Psoas muscle (tissue), 8 donors: ENCODE data around the gene NDUFA7. TPM values are rescaled to one million over a fixed set of nuclear protein-coding genes. Genes with fewer than 3 reads are reported as not detected.
"Not testable (repeated sequence)": the region's sequence is repeated elsewhere in the genome, so short reads cannot be mapped to it uniquely, and the experiment has no call there.

Experiments used
- ATAC-seq, 4 donors: fragments of 200-7000 bp; cut with Tn5 transposase; one replicate each; pipeline ENCODE4 v1.9.1; 2020; ENCODE audit warnings: moderate library complexity in 3 of 4, mild to moderate bottlenecking in 2 of 4
- DNase-seq, 2 donors: peaks; one replicate each; pipeline ENCODE4 v3.0.0-alpha.2; 2020
- H3K27ac ChIP-seq: fragments of 200-600 bp; one replicate; pipeline ENCODE4 v1.8.0; 2022
- H3K27me3 ChIP-seq, 3 donors: fragments of 200-600 bp in 1 of 3; one replicate each; pipeline versions ENCODE4 v1.6.1 to v1.8.0; 2013 to 2022; ENCODE audit warnings: low read length in 2 of 3, mild to moderate bottlenecking in 2 of 3, moderate library complexity in 1 of 3; ENCODE audit not compliant: insufficient read depth in 3 of 3
- H3K36me3 ChIP-seq, 2 donors: fragments of 200-600 bp in 1 of 2; one replicate each; pipeline versions ENCODE4 v1.6.1 to v1.8.0; 2013 to 2022; ENCODE audit warnings: low read depth in 1 of 2, mild to moderate bottlenecking in 1 of 2, moderate library complexity in 1 of 2; ENCODE audit not compliant: insufficient read depth in 1 of 2
- H3K4me1 ChIP-seq: fragments of 200-600 bp; one replicate; pipeline ENCODE4 v1.8.0; 2022
- H3K4me3 ChIP-seq: fragments of 200-600 bp; one replicate; pipeline ENCODE4 v1.8.0; 2022; ENCODE audit warnings: mild to moderate bottlenecking
- H3K9me3 ChIP-seq: fragments of 200-600 bp; one replicate; pipeline ENCODE4 v1.8.0; 2022
- WGBS, 3 donors: extraction: QIAGEN DNeasy Blood & Tissue Kit; methylation state at CpG; one replicate each; pipeline versions ENCODE4 v1.1.6 to v1.1.7; 2013; 5-methylcytosine and 5-hydroxymethylcytosine counted together
- intact Hi-C, 2 donors: fragments of 100-400 bp; cut with DNase I; formaldehyde crosslinking; loops; one replicate each; pipeline versions ENCODE4 v1.11.0 to v1.14.2; 2022
- polyA plus RNA-seq, 3 donors: library from polyadenylated mRNA; stranded (reverse); fragments of 200-250 nt; gene quantifications; one replicate each; pipeline ENCODE4 v1.2.3, GENCODE V29; 2013
- total RNA-seq, 4 donors: library from RNA; stranded (reverse); fragmentation: NEBNext Ultra II Directional in 2 of 4; extraction: Animal tissue kit (Norgen Biotek cat#: 25700) in 2 of 4; gene quantifications; one replicate each; pipeline versions ENCODE4 v1.2.1 to v1.2.4, GENCODE V29; 2021 to 2023
- TF ChIP-seq, protein P1 (sequence below): fragments of 200-600 bp; IDR thresholded peaks from one replicate; pipeline ENCODE4 v1.8.0; 2022; ENCODE audit warnings: antibody characterized with exemption
- donor health status: healthy with polysubstance abuse.
- donor health status: DM: no; HTN: no; CAD: no; lungs with moderate emphysema.
- donor health status: Bipolar disorder and iron deficiency.
- donor health status: healthy.
- donor health status: DM: yes; HTN: yes; CAD: no.
- donor health status: DM: no; HTN: no; CAD: no.
- donor health status: DM: no; HTN: no; CAD: no.
- donor health status: DM: yes; HTN: yes; CAD: no.

NDUFA7 gene
- total and polyA plus RNA-seq, 7 donors: 76.8 to 271 (median 150) TPM

GRCh38 chr19:8358948-8359347 lies 37.8 kb upstream of the NDUFA7 start:
- TF ChIP-seq, protein P1, sequence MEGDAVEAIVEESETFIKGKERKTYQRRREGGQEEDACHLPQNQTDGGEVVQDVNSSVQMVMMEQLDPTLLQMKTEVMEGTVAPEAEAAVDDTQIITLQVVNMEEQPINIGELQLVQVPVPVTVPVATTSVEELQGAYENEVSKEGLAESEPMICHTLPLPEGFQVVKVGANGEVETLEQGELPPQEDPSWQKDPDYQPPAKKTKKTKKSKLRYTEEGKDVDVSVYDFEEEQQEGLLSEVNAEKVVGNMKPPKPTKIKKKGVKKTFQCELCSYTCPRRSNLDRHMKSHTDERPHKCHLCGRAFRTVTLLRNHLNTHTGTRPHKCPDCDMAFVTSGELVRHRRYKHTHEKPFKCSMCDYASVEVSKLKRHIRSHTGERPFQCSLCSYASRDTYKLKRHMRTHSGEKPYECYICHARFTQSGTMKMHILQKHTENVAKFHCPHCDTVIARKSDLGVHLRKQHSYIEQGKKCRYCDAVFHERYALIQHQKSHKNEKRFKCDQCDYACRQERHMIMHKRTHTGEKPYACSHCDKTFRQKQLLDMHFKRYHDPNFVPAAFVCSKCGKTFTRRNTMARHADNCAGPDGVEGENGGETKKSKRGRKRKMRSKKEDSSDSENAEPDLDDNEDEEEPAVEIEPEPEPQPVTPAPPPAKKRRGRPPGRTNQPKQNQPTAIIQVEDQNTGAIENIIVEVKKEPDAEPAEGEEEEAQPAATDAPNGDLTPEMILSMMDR: no peak
- no peaks in the 10 kb centered on the region for H3K27me3 ChIP-seq
- 90 to 97% (median 93%) methylated on average over 6 of the region's 6 CpGs for WGBS, 3 donors
- no peak overlapping the region for H3K4me3 ChIP-seq
- ATAC-seq (no peak), DNase-seq (no peak)
- H3K36me3 ChIP-seq: no peaks in the 10 kb centered on the region
- H3K4me1 ChIP-seq: peaks cover 34% of the 10 kb centered on the region
- intact Hi-C loops: loop anchor here in 1 of 2 donors (5.0 kb wide), 1 partner anchor 103 kb away; no protein-coding TSS in a partner anchor
- no peak overlapping the region for H3K27ac ChIP-seq
- no peaks in the 10 kb centered on the region for H3K9me3 ChIP-seq

- Histone ChIP-seq H3K4me1 (peaks cover 29% of the 10 kb centered on the region), H3K36me3 (no peaks in the 10 kb centered on the region), H3K4me3 (no peak overlapping the region), H3K27ac (no peak overlapping the region), H3K9me3 (no peaks in the 10 kb centered on the region), H3K27me3 (no peaks in the 10 kb centered on the region)
- WGBS, 3 donors: 54 to 71% (median 56%) methylated on average over 4 of the region's 4 CpGs
- DNase-seq (peak in 1 of 2 donors; percentile 9), ATAC-seq (no peak)
- intact Hi-C loops: loop anchor here (2.0 to 5.0 kb wide), 2 partner anchors 38 to 105 kb away; no protein-coding TSS in a partner anchor
- TF ChIP-seq, protein P1: no peak
Measured at GRCh38 chr19:8357007-8357521, 35.9 kb upstream of the NDUFA7 start.

DNA sequence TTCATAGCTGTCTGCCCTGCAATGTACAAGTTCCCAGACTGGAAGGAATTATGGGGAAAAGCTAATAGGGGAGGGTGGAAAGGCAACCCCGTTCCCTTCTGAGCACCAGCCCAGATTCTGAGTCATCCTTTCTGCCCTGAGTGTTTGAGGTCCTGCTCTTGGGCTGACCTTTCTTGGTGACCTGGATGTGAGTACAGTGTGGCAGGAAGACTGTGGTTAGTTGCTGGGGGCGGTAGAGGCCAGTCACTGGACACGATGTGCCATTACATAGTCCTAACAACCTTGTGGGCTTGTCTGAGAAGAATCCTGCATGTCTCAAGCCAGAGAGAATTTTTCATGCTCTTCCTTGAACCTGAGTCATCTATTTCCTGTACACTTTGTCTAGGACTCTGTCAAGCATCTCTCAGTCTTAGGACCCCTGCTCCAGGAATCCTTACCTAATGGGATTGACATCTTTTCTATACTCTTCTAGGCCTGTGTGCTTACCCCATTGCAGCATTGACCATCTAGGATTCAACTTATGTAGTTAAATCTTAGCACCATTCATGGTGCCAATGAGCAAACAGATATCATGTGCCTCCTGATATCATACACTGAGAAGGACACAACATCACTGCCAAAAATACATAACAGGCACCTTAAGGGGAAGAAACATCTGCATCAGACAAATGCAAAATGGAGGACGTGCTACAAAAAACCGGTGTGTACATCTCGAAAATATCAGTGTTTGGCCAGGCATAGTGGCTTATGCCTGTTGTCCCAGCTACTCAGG lies 34.6 kb upstream of the NDUFA7 start:
- Histone ChIP-seq H3K9me3 (no peaks in the 10 kb centered on the region), H3K27ac (peak overlapping the region; percentile 10), H3K36me3 (no peaks in the 10 kb centered on the region), H3K27me3 (no peaks in the 10 kb centered on the region), H3K4me1 (peaks cover 20% of the 10 kb centered on the region), H3K4me3 (no peak overlapping the region)
- ATAC-seq (peak; percentile 41 to 82 (median 68)), DNase-seq (peak; percentile 53)
- WGBS, 3 donors: 64 to 70% (median 67%) methylated on average over 6 of the region's 6 CpGs
- TF ChIP-seq, protein P1: no peak
- intact Hi-C loops: loop anchor here (2.0 to 5.0 kb wide), 3 partner anchors 39 to 106 kb away; no protein-coding TSS in a partner anchor

GRCh38 chr19:8352845-8353244 lies 31.7 kb upstream of the NDUFA7 start:
- WGBS, 3 donors: 27 to 59% (median 28%) methylated on average over 5 of the region's 5 CpGs
- not testable (repeated sequence) for H3K36me3 ChIP-seq, H3K9me3 ChIP-seq, ATAC-seq, H3K4me3 ChIP-seq, H3K27ac ChIP-seq, H3K27me3 ChIP-seq
- peak in 1 of 2 donors; percentile 7 for DNase-seq
- intact Hi-C loops: loop anchor here in 1 of 2 donors (5.0 kb wide), 1 partner anchor 154 kb away; no protein-coding TSS in a partner anchor
- H3K4me1 ChIP-seq: peaks cover 20% of the 10 kb centered on the region

- peaks cover 20% of the 10 kb centered on the region for H3K4me1 ChIP-seq
- no peak overlapping the region for H3K27ac ChIP-seq
- ATAC-seq: peak in 1 of 4 donors; percentile 4
- intact Hi-C loops: loop anchor here in 1 of 2 donors (5.0 kb wide), 1 partner anchor 155 kb away; no protein-coding TSS in a partner anchor
- WGBS, 3 donors: 30 to 46% (median 42%) methylated on average over 8 to 10 of the region's 10 CpGs
- peak in 1 of 2 donors; percentile 44 for DNase-seq
- H3K36me3 ChIP-seq: no peaks in the 10 kb centered on the region
- H3K9me3 ChIP-seq: no peaks in the 10 kb centered on the region
- no peaks in the 10 kb centered on the region for H3K27me3 ChIP-seq
- TF ChIP-seq, protein P1: no peak
- peak overlapping the region; percentile 9 for H3K4me3 ChIP-seq
Measured at GRCh38 chr19:8352134-8352827, 31.1 kb upstream of the NDUFA7 start.

DNA sequence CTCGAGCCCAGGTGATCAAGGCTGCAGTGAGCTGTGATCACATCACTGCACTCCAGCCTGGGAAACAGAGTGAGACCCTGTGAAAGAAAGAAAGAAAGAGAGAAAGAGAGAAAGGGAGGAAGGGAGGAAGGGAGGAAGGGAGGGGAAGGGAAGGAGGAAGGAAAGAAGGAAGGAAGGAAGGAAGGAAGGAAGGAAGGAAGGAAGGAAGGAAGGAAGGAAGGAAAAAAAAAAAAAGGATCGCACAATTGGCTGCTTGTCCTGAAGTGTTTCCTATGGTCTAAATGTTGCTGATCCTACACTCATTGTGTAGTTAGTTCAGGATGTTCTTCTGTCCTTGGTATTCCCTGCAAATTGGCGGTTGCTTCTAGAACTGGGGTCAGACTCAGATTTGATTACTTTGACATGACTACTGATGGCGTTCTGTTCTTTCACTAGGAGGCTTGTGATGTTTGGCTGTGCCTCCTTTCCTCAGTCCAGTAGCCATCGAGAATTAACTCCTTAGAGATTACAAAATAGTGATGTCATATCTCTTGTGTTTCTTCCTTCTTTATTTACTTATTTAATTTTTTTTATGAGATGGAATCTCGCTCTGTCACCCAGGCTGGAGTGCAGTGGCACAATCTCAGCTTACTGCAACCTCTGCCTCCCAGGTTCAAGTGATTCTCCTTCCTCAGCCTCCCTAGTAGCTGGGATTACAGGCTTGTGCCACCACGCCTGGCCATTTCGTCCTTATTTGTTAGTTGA lies 28.6 kb upstream of the NDUFA7 start:
- H3K36me3 ChIP-seq, ATAC-seq, H3K27ac ChIP-seq, H3K4me3 ChIP-seq, H3K27me3 ChIP-seq, H3K9me3 ChIP-seq: not testable (repeated sequence)
- WGBS, 3 donors: 58 to 65% (median 61%) methylated on average over 8 of the region's 8 CpGs
- H3K4me1 ChIP-seq: peaks cover 15% of the 10 kb centered on the region
- intact Hi-C loops: loop anchor here (2.0 to 5.0 kb wide), 2 partner anchors 157 to 158 kb away; no protein-coding TSS in a partner anchor
- DNase-seq: peak in 1 of 2 donors; percentile 17
